IPS-18c (cell line): ENCODE data around the gene OR11H6.
A peak's percentile ranks its signal among the peaks of the same experiment; 100 is the strongest.
"Not testable (repeated sequence)": the region's sequence is repeated elsewhere in the genome, so short reads cannot be mapped to it uniquely, and the experiment has no call there.

Source experiments
- H3K4me3 ChIP-seq: 2 replicates; pipeline ENCODE4 v1.7.0; 2013; ENCODE audit warnings: low read depth, mild to moderate bottlenecking, low read length, moderate library complexity; ENCODE audit not compliant: insufficient read depth
- H3K9me3 ChIP-seq: one replicate; pipeline ENCODE4 v1.6.1; 2013; ENCODE audit warnings: mild to moderate bottlenecking, low read length, moderate library complexity; ENCODE audit not compliant: control insufficient read depth, insufficient read depth

OR11H6 gene, protein sequence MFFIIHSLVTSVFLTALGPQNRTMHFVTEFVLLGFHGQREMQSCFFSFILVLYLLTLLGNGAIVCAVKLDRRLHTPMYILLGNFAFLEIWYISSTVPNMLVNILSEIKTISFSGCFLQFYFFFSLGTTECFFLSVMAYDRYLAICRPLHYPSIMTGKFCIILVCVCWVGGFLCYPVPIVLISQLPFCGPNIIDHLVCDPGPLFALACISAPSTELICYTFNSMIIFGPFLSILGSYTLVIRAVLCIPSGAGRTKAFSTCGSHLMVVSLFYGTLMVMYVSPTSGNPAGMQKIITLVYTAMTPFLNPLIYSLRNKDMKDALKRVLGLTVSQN

DNA sequence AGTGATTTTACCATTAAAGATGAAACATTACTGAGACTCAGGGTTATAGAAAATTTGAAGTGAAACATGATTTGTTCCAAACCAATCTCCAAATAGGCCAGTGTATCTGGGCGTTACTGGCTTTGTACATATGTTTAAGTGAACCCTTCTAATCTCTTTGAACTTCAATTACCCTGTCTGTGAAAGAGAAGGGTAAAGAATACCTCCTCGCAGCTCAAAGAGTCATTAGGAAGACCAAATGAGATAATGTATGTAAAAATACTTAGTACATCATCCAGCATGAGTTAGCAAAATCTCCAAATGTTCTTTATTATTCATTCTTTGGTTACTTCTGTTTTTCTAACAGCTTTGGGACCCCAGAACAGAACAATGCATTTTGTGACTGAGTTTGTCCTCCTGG is at the start of gene OR11H6:
TSS of gene OR11H6 (plus strand) at position 301 of the 400 bp plus-strand sequence. CDS start at position 301, 0 bp downstream.
- H3K4me3 ChIP-seq, result no peak within 1 kb of the TSS
- peaks cover 10% of the 10 kb centered on the region for H3K9me3 ChIP-seq

DNA sequence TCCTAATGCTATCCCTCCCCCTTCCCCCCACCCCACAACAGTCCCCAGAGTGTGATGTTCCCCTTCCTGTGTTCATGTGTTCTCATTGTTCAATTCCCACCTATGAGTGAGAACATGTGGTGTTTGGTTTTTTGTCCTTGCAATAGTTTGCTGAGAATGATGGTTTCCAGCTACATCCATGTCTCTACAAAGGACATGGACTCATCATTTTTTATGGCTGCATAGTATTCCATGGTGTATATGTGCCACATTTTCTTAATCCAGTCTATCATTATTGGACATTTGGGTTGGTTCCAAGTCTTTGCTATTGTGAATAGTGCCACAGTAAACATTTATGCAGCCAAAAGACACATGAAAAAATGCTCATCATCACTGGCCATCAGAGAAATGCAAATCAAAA is 49.3 kb upstream of the OR11H6 start:
- H3K4me3 ChIP-seq, H3K9me3 ChIP-seq: not testable (repeated sequence)

DNA sequence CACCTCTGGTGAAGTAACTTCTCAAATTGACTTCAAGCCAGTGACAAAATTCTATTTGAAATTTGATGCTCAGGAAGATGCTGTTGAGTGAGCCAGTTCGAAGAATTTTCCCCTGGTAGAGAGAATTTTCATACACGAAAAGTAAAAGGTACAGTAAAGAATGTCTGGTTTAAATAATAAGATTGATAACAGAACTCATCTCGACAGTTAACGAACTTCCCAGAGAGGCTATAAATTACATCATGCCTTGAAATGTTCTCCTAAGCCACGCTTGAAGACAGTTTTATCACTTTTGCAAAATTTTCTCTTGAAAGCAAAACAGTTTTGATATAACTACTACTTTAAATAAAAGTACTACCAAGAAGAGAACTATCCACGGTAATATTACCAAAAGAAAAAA is 47.2 kb upstream of the OR11H6 start:
- Histone ChIP-seq H3K4me3 (no peak overlapping the region), H3K9me3 (peaks cover 11% of the 10 kb centered on the region)

DNA sequence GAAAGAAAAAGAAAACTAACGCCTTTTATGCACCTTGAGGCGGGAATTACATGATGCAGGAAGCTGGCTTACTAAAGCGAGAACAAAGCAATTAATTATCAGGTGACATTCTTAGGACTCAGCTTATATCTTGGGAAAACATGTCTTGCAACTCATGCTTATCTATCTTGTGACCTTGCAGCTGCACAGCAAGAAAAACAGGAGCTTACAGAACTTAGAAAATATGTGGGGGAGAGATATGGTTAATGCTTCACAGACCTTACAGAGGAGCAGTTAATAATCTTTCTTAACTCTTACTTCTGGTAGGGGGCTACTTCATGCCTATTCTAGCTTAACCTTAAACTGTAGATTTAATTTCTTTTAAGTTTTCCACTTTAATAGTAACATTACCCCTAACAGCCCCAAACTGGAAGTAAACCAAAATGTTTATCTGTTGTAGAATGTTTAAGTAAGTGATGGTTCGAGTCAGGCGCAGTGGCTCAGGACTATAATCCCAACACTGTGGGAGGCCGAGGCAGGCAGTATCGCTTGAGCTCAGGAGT is 46.0 kb upstream of the OR11H6 start:
- Histone ChIP-seq H3K4me3 (no peak overlapping the region), H3K9me3 (peaks cover 11% of the 10 kb centered on the region)

DNA sequence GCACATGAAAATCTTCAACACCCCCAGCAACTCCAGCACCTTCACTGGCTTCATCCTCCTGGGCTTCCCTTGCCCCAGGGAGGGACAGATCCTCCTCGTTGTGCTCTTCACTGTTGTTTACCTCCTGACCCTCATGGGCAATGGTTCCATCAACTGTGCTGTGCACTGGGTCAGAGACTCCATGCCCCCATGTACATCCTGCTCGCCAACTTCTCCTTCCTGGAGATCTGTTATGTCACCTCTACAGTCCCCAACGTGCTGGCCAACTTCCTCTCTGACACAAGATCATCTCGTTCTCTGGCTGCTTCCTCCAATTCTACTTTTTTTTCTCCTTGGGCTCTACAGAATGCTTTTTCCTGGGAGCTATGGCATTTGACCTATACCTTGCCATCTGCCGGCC is 44.3 kb upstream of the OR11H6 start:
- H3K4me3 ChIP-seq, result no peak overlapping the region
- peaks cover 14% of the 10 kb centered on the region for H3K9me3 ChIP-seq

DNA sequence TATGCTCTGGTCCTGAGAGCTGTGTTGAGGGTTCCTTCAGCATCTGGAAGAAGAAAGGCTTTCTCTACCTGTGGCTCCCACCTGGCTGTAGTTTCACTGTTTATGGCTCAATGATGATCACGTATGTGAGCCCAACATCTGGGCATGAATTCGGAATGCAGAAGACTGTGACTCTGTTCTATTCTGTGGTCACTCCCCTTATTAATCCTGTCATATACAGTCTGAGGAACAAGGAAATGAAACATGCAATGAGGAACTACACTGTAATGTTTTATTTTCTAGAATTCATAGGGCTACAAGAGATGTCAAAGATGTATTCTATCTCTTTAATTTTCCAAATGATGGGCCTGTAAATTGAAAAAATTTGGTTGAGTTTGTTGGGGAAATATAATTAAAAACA is 43.6 kb upstream of the OR11H6 start:
- H3K4me3 ChIP-seq, result peak overlapping the region; percentile 15; the same call in 1 of the 2 replicates
- H3K9me3 ChIP-seq, result peaks cover 14% of the 10 kb centered on the region

DNA sequence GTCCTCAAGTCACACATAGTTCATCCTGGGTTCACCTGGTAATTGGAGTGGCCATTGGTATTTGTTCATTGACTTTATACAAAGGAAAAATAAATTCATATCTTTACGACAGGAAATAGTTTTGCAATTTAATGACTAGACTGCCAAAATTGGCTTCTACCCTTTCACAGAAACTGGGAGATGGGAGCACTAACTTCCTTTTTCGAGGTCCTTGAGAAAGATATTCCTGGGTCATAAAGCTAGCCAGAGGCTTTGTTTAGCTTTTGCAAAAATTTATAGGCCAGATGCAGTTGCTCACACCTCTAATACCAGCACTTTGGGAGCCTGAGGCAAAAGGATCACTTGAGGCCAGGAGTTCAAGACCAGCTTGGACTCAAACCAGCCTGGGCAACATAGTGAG is 43.0 kb upstream of the OR11H6 start:
- no peak overlapping the region for H3K4me3 ChIP-seq
- peaks cover 14% of the 10 kb centered on the region for H3K9me3 ChIP-seq

DNA sequence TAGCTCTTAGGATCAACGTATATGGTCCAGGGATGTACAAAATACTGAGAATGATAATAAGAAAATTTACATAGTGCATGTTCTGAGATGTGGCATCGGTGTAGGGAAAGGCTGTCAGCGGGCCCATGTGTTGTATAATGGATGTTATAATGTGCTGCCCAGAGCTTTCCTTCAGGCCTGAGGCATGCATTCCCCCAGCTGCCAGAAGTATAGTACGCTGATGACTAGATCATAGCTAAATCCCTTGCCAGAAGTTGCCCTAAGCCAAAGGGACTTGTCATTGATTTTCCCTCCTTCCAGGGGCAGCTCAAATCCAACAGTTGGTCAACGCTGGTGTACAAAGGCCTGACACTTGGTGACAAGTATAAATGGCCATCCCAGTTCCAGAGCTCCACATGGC is 39.3 kb upstream of the OR11H6 start:
- H3K9me3 ChIP-seq, result peaks cover 9% of the 10 kb centered on the region
- no peak overlapping the region; the same call in 1 of the 2 replicates for H3K4me3 ChIP-seq

DNA sequence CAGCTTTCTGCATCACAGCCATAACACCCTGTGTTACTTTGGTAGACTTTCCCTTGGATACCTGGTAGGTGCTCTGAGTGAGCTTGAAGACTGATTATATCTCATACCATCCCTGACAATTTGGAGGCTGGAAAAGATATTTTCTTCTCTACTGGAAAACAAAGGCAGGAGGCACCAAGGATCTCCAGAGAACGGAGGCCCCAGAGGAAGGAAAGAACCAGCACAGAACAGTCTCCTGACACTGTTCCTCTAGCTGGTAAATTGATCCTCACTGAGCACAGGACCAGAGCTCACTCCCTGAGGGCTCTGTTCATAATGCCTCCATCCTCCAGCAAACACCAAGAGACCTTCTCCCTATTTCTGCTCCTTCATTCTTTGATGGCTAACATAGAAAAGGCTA is 32.9 kb upstream of the OR11H6 start, which contains the start of gene OR11G2:
TSS of gene OR11G2 (plus strand) at position 301 of the 400 bp plus-strand sequence. CDS start 6,542 bp downstream, outside the sequence.
- Histone ChIP-seq H3K9me3 (peaks cover 15% of the 10 kb centered on the region), H3K4me3 (no peak within 1 kb of the TSS)

DNA sequence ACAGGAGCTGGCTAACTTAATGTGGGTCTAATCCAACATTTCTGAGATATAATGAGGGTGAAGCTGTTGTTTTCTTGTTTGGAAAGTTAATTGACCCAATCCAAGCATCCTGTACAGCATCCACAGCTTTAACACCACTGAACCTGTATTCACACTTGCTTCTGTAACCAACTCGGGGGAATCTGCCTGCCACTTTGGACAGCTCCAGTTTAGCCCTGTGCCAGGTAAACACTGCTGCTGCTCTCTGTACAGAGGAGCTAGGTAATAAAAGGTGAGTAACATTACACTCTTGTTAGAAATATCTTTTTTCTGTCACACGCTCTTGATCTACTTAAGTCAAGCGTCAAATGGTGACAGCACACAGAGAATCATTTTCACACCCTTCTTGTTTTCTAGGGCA is 32.1 kb upstream of the OR11H6 start:
- no peak overlapping the region for H3K4me3 ChIP-seq
- H3K9me3 ChIP-seq, result peaks cover 15% of the 10 kb centered on the region

DNA sequence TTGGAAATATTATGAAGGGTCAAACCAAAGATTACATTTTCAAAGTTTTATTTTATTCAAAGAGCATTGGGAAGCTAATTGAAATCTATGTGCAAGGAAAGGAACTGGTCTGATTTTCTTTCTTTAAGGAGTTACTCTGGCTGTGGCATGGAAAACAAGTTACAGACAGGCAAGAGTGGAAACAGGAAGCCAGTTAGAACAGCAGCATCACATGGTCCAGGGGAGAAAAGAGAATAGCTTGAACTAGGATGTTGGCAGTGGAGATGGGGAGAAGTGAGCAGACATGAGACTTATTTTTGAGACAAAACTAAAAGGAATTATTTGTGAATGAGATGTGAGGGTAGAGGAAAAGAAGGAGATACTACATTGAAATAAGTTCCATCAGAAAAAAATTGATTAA is 29.4 kb upstream of the OR11H6 start:
- Histone ChIP-seq H3K9me3 (peaks cover 18% of the 10 kb centered on the region), H3K4me3 (no peak overlapping the region)

DNA sequence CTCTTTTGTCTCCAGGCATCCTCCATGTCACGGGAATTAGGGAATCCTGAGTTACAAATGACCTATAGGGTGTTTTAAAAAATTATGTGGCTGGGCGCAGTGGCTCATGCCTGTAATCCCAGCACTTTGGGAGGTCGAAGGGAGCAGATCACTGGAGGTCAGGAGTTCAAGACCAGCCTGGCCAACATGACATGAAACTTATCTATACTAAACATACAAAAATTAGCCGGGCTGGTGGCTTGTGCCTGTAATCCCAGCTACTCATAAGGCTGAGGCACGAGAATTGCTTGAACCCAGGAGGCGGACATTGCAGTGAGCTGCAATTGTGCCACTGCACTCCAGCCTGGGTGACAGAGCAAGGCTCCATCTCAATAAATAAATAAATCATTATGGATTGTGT is 28.3 kb upstream of the OR11H6 start:
- not testable (repeated sequence) for H3K4me3 ChIP-seq
- peaks cover 18% of the 10 kb centered on the region for H3K9me3 ChIP-seq

DNA sequence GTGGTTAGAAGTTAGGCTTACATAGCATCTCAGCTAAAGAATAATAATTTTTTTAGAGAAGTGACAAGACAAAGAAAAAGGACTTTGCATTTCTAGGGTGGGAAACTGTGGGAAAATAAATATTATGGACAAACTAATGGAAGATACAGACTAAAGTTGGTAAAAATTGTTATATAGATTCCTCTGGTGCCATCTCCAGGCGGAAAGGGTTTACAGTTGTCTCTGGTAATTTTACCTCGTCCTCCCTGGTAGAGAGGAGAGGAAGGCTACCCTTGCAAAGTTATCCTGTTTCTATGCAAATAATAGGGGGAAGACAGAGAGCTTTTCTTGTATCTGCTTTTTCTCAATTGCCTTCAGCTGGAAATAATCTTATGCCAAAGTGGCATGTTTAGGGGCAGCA is 27.6 kb upstream of the OR11H6 start:
- H3K9me3 ChIP-seq, result peaks cover 15% of the 10 kb centered on the region
- no peak overlapping the region for H3K4me3 ChIP-seq

DNA sequence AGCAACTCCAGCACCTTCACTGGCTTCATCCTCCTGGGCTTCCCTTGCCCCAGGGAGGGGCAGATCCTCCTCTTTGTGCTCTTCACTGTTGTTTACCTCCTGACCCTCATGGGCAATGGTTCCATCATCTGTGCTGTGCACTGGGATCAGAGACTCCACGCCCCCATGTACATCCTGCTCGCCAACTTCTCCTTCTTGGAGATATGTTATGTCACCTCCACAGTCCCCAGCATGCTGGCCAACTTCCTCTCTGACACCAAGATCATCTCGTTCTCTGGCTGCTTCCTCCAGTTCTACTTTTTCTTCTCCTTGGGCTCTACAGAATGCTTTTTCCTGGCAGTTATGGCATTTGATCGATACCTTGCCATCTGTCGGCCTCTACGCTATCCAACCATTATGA is 26.1 kb upstream of the OR11H6 start:
- H3K9me3 ChIP-seq, result peaks cover 19% of the 10 kb centered on the region
- no peak overlapping the region for H3K4me3 ChIP-seq

DNA sequence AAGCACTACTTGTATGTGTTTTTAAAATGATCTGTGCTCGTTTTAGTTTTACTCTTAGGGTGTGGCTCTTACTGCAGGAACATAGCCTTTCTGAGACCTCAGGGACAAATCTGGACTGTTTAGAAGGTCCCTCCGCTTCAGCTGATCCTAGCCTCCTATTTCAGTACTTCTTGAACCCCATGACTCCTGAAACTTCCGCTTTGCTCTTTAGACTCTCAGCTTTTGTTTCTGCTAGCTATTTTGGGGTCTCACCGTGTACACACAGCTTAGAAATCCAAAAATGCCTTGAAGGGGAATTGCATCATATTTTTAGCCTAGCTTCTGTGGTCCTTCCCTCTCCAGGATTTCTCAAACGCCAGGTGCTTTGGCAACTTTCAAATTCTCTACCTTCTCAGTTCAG is 24.5 kb upstream of the OR11H6 start:
- Histone ChIP-seq H3K9me3 (peaks cover 16% of the 10 kb centered on the region), H3K4me3 (no peak overlapping the region)

DNA sequence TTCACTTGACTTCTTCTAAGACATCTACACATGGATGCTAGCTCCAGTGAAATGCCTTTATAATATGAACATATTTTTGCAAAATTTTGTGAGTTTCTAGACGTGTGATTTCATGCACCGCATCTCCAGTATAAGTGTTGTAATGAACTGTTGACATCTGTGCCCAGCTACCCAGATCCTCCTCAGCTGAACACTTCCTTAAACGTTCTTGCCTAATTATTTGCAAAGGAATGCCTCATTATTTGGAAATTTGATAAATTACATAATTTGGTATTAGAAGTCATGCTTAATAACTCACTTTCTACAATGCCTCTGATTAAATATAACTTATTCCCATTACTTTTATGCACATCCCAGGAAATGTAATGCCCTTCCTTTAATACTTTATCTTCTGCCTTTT is 18.8 kb upstream of the OR11H6 start:
- Histone ChIP-seq H3K4me3 (no peak overlapping the region), H3K9me3 (peaks cover 17% of the 10 kb centered on the region)

DNA sequence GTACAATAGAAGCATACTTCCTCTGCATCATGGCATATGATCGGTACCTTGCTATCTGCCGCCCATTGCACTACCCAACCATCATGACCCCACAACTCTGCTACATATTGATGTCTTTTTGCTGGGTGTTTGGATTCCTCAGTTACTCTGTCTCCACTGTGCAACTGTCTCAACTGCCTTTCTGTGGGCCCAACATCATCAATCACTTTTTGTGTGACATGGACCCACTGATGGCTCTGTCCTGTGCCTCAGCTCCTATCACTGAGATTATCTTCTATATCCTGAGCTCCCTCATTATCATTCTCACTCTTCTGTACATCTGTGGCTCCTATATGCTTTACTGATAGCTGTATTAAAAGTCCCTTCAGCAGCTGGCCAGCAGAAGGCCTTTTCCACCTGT is 13.9 kb upstream of the OR11H6 start:
- H3K9me3 ChIP-seq, result peaks cover 7% of the 10 kb centered on the region

DNA sequence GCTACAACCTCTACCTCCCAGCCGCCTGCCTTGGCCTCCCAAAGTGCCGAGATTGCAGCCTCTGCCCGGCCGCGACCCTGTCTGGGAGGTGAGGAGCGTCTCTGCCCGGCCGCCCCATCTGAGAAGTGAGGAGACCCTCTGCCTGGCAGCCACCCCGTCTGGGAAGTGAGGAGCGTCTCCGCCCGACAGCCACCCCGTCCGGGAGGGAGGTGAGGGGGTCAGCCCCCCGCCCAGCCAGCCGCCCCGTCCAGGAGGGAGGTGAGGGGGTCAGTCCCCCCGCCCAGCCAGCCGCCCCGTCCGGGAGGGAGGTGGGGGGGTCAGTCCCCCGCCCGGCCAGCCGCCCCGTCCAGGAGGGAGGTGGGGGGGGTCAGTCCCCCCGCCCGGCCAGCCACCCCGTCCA is 11.1 kb upstream of the OR11H6 start:
- H3K4me3 ChIP-seq, result not testable (repeated sequence)
- H3K9me3 ChIP-seq, result peaks cover 13% of the 10 kb centered on the region

More for the DNA sequence above, 13.9 kb upstream of the OR11H6 start:
- H3K4me3 ChIP-seq, result no peak overlapping the region

DNA sequence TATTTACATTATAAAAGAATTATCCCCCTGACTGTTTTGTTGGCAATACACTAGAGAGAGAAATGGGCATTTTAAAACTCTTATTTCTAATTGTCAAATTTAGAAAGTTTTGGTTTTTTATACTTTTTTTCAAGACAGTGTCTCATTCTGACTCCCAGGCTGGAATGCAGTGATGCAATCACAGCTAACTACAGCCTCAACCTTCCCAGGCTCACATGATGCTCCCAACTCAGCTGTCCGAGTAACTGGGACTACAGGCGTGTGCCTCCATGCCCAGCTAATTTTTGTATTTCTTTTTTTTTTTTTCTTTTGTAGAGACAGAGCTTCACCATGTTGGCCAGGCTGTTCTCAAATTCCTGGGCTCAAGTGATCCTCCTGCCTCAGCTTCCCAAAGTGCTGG is 8.3 kb upstream of the OR11H6 start:
- Histone ChIP-seq H3K4me3 (no peak overlapping the region), H3K9me3 (peaks cover 8% of the 10 kb centered on the region)
